GM18873 (cell line): Measurements from ENCODE around the gene DPP6.
"Not testable (repeated sequence)": the region's sequence is repeated elsewhere in the genome, so short reads cannot be mapped to it uniquely, and the experiment has no call there.

Experiments used
- ATAC-seq: cut with Tn5 transposase; IDR thresholded peaks from one replicate; pipeline ENCODE4 v1.9.1; 2021; ENCODE audit warnings: mild to moderate bottlenecking, moderate library complexity, moderate number of reproducible peaks; ENCODE audit not compliant: unreplicated experiment, low FRiP score

The DPP6 gene

GRCh38 chr7:154911411-154911810 lies 859.2 kb downstream of the DPP6 start:
- ATAC-seq, result no peak

DNA sequence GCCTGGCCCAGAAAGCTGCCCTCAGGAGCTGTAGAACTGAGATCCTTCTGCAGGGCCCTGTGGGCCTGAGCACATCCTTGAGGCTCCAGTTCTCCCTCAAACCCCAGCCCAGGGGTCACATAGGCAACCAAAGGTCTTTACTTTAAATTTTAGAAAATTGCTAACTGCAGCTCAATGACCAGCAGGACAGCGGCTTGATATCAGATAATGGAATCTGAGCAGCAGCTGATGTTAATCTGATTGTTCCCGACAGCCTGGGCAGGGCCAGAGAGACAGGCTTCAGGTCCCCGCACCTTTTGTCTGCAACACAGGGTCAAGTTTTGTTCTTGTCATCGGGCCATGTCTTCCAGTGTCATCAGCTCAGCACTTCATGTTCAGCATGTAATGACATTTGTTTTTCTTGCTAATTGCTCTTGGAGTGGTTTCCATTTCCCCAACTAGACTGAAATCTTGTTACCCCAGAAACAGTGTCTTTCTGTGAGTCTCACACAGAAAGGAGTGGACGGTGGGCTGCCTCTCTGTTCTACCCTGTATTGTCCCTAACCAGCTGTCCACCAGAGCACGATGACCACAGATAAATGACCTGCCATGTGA lies 859.8 kb downstream of the DPP6 start:
- ATAC-seq, result no peak

GRCh38 chr7:154912871-154913637 lies 860.9 kb downstream of the DPP6 start:
- no peak for ATAC-seq

DNA sequence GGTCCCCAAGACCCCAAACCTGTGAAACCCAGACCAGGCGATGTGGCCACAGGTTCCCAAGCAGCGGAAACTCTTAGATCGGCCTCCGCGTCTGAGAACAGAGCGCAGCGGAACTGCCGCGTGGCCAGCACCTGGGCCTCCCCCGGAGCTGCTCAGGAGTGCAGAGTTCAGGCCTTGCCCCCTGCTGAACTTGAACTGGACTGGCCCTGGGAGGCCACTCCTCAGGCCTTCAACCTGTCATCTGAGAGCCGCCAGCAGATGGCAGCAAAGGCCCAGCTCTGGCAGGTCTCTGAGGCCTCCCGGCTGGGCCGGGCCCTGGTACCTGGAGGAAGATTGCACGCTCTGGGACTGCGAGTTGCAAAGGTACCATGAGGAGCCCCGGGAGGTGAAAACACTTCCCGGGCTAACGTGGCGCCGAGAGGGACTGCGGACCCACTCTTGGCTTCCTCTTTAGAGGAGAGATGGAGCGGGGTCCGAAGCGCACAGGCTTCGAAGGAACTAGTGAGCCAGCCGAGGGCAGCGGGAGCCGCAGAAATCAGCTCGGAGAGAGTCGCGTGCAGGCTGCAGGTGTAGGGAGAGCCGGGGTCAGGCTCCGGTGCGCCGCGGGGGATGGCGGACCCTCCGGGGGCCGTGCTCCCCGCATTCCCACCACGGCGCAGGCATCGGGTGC lies 861.6 kb downstream of the DPP6 start:
- peak; percentile 89 for ATAC-seq

- no peak for ATAC-seq
Observed at GRCh38 chr7:154914308-154914995, 862.3 kb downstream of the DPP6 start.

GRCh38 chr7:154914996-154915380 lies 862.8 kb downstream of the DPP6 start:
- ATAC-seq, result no peak

GRCh38 chr7:154915600-154915999 lies 863.4 kb downstream of the DPP6 start:
- no peak for ATAC-seq

DNA sequence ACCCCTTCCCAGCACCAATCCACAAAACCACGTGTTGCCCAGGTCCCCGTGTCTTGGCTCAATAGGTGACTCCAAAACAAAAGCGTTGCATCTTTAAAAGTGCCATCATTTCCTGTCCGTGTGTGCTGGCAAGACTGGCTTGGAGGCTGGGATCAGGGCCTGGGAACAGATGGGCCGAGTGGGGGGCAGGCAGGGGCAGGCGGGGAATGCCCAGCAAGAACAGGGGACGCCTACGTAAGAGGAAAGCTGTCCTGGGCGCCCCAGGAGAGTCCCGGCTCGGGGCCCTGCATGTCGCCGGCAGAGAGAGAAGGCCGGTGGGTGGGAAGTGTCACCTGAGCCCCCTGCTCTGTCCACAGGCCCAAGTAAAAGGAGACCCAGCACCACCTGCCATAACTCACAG lies 864.2 kb downstream of the DPP6 start:
- no peak for ATAC-seq

- ATAC-seq, result no peak
Observed at GRCh38 chr7:154916856-154917807, 864.9 kb downstream of the DPP6 start.

DNA sequence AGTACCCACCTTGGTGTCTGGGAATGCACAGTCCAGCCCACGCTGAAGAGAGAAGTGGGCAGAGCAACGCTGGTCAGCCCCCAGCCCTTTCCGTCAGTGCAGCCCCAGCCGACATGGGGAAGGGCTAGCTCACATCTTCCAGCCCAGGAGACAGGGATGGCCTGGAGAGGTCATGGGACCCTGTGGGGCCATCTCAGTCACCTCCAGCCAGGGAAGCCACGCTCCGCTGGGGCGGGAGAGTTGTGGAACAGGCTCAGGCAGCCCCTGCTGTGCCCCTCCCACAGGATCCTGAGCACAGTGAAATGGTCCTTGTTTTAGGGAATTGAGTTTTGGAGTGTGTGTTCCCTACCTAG lies 865.6 kb downstream of the DPP6 start:
- no peak for ATAC-seq

DNA sequence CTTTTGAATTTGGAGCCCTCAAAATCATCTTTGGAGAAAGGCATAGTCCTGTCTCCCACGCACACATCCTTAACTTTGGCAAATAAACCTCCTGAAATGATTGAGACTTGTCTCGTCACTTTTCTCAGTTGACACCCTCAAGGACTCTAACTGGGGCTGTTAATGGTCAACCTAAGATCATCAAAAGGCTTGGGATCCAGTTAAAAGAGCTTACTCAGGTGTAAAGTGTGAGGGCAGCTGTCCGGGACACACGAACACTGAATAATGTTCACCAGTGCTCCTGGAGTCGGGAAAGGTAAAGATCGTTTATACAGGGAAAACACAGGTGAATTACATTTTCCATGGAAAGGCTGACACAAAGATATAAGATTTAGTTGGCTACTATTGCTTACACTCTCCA lies 866.1 kb downstream of the DPP6 start:
- ATAC-seq, result no peak

- ATAC-seq, result no peak
Observed at GRCh38 chr7:154918741-154919140, 866.5 kb downstream of the DPP6 start.

DNA sequence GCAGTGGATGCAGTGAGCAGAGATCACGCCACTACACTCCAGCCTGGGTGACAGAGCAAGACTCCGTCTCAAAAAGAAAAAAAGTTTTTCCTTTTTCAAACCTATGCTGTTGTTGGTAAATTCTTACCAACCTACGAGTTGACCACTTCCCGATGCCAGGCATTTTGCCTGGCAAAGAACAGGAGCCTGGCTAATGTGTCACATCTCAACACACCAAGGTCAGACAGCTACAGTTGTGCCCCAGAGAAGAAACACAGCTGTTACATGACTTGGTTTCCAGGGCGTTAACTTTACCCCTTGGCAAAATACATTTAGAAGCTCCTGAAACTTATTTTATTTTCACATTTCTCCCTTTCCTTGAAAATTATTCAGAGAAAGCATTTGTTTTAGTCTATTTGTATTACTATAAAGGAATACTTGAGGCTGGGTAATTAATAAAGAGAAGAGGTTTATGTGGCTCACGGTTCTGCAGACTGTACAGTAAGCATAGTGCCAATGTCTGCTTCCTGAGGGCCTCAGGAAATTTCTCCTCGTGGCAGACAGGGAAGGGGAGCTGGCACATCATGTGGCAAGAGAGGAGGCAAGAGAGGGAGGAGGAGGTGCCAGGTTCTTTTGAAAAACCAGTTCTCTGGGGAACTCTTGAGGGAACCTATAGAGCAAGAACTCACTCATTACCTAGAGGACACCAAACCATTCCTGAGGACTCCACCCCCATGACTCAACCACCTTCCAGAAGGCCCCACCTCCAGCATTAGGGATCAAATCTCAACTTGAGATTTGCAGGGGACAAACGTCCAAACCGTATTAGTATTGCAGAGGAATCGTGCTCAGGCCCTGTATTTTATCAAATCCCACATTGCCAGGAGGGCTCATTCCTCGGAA lies 867.4 kb downstream of the DPP6 start:
- no peak for ATAC-seq

DNA sequence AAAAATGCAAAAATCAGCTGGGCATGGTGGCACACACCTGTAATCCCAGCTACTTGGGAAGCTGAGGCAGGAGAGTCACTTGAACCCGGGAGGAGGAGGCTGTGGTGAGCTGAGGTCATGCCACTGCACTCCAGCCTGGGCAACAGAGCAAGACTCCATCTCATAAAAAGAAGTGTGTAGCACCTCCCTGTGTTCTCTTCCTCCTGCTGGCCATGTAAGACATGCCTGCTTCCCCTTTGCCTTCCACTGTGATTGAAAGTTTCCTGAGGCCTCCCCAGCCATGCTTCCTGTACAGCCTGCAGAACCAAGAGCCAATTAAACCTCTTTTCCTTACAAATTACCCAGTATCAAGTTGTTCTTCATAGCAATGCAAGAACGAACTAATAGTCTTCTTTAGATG lies 870.3 kb downstream of the DPP6 start:
- ATAC-seq, result not testable (repeated sequence)

DNA sequence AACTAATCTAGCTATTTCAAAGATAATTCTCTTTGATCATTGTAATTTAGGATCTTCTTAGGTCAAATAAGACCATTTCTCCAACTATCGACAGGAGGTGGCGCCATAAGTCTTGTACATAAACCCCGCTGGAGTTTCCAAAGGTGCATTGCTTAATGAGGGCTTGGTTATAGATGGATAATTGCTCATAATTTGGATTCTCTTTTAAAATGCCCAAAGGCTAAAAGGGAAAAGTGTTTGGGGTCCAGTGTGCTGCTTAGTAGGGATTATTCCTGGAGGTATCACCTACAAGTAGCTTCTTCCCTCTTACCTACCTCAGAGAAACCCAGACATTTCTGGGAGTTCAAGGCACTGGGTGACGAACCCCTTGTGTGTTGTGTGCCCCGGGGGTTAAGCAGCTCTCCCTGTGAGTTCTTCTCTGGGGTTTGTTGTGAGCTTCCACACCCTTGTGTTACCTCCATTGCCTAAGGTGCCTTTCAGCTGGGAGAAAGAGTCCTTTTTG lies 875.5 kb downstream of the DPP6 start:
- ATAC-seq, result peak; percentile 49

- ATAC-seq, result peak; percentile 77
Observed at GRCh38 chr7:154928136-154929005, 876.2 kb downstream of the DPP6 start.

DNA sequence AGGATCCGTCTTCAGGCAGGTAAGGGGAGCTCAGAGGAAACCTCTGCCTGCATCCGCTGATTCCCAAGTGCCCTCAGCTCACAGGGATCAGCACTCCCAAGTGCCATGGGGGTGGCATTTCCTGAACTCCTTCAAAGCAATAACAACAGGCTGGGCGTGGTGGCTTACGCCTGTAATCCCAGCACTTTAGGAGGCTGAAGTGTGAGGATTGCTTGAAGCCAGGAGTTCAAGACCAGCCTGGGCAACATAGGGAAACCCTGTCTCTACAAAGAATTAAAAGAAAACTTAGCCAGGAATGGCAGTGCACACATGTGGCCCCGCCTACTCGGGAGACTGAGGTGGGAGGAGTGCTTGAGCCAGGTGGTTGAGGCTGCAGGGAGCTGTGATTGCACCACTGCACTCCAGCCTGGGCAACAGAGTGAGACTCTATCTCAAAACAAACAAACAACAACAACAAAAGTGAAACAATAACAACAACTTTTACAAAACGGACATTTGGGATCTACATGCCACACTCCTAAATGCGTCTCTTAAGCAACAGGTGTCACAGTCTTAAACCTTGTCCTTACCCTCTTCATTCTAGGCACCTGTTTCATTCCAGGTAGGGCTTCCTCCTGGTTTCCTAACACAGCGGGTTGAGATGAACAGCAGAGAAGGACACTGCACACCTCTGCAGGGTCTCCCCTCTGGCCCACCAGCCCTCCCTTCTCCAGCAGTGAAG lies 877.0 kb downstream of the DPP6 start:
- ATAC-seq, result no peak
